IMR-90 (cell line): ENCODE results near the gene SH2D6. TPM values are rescaled to one million over a fixed set of nuclear protein-coding genes. Genes with fewer than 3 reads are reported as not detected.

ENCODE experiments used
- ATAC-seq: fragments of 200-7000 bp; cut with Tn5 transposase; 2 replicates; pipeline ENCODE4 v1.9.1; 2020; ENCODE audit warnings: low read depth, mild to moderate bottlenecking, moderate library complexity
- BruUV-seq: library from RNA; stranded (reverse); fragments of 400-500 nt; replicated peaks from 2 replicates; lab custom pipeline; 2021; lab: Mats Ljungman, UMichigan
- CTCF ChIA-PET: fragments of 300-600 bp; formaldehyde crosslinking; extraction: SDS; loops from one replicate; lab custom pipeline; 2021; ENCODE audit warnings: antibody characterized with exemption; lab: Yijun Ruan, JAX
- POLR2A ChIA-PET: fragments of 300-600 bp; sonication (Branson Sonifier 250); formaldehyde crosslinking; loops from one replicate; lab custom pipeline; 2022; ENCODE audit warnings: antibody characterized with exemption; ENCODE audit not compliant: unreplicated experiment; lab: Charles Lee
- DNase-seq: peaks from one replicate; pipeline ENCODE4 v3.0.0; 2013
- H2AFZ ChIP-seq: replicated peaks from 2 replicates; pipeline ENCODE3; 2013; ENCODE audit warnings: low read length, mild to moderate bottlenecking; ENCODE audit not compliant: poor library complexity
- H2AK5ac ChIP-seq: 2 replicates; pipeline ENCODE4 v1.6.1; 2013; ENCODE audit warnings: low read depth, low read length, inconsistent platforms
- H2AK9ac ChIP-seq: replicated peaks from 2 replicates; pipeline ENCODE3; 2013; ENCODE audit warnings: mild to moderate bottlenecking, low read depth, low read length, moderate library complexity; ENCODE audit not compliant: poor library complexity
- H2BK120ac ChIP-seq: 2 replicates; pipeline ENCODE4 v1.6.1; 2013; ENCODE audit warnings: low read depth, low read length, inconsistent platforms
- H2BK15ac ChIP-seq: 3 replicates; pipeline ENCODE4 v1.6.1; 2013; ENCODE audit warnings: low read depth, low read length, inconsistent platforms
- H2BK20ac ChIP-seq: 2 replicates; pipeline ENCODE4 v1.6.1; 2013; ENCODE audit warnings: low read depth, mild to moderate bottlenecking, inconsistent platforms, low read length, moderate library complexity
- H2BK5ac ChIP-seq: 2 replicates; pipeline ENCODE4 v1.6.1; 2013; ENCODE audit warnings: mild to moderate bottlenecking, low read depth, low read length, inconsistent platforms; ENCODE audit not compliant: poor library complexity, severe bottlenecking
- H3K14ac ChIP-seq: replicated peaks from 2 replicates; pipeline ENCODE4 v1.6.1; 2013; ENCODE audit warnings: low read depth, low read length, inconsistent platforms
- H3K18ac ChIP-seq: 2 replicates; pipeline ENCODE4 v1.6.1; 2013; ENCODE audit warnings: low read depth, low read length, control low read depth
- H3K23ac ChIP-seq: 2 replicates; pipeline ENCODE4 v1.6.1; 2013; ENCODE audit warnings: low read depth, low read length, inconsistent platforms
- H3K27ac ChIP-seq: 2 replicates; pipeline ENCODE4 v1.5.1; 2013; ENCODE audit warnings: mild to moderate bottlenecking, control low read depth, low read length; ENCODE audit not compliant: insufficient read depth
- H3K27me3 ChIP-seq: 2 replicates; pipeline ENCODE4 v1.6.1; 2013; ENCODE audit warnings: low read length; ENCODE audit not compliant: control insufficient read depth, insufficient read depth
- H3K36me3 ChIP-seq: 2 replicates; pipeline ENCODE4 v1.6.1; 2013; ENCODE audit warnings: low read length, mixed read lengths; ENCODE audit not compliant: control insufficient read depth, insufficient read depth
- H3K4ac ChIP-seq: 2 replicates; pipeline ENCODE4 v1.6.1; 2013; ENCODE audit warnings: low read depth, low read length, inconsistent platforms
- H3K4me1 ChIP-seq: 2 replicates; pipeline ENCODE4 v1.6.1; 2013; ENCODE audit warnings: low read length, mixed read lengths; ENCODE audit not compliant: control insufficient read depth, insufficient read depth
- H3K4me2 ChIP-seq: 2 replicates; pipeline ENCODE4 v1.6.1; 2013; ENCODE audit warnings: low read depth, mild to moderate bottlenecking, control low read depth, low read length, moderate library complexity
- H3K4me3 ChIP-seq: 2 replicates; pipeline ENCODE4 v1.5.1; 2013; ENCODE audit warnings: low read depth, mild to moderate bottlenecking, control low read depth, low read length, moderate library complexity; ENCODE audit not compliant: insufficient read depth
- H3K56ac ChIP-seq: 2 replicates; pipeline ENCODE4 v1.6.1; 2013; ENCODE audit warnings: low read length, inconsistent platforms; ENCODE audit not compliant: insufficient read depth; ENCODE audit errors: extremely low read depth
- H3K79me1 ChIP-seq, 2 experiments: 2 replicates each; pipeline ENCODE4 v1.6.1; 2013; ENCODE audit warnings: low read length in 2 of 2, inconsistent platforms in 1 of 2, low read depth in 1 of 2
- H3K9ac ChIP-seq: 2 replicates; pipeline ENCODE4 v1.6.1; 2013; ENCODE audit warnings: low read depth, low read length, control low read depth
- H3K9me1 ChIP-seq: 2 replicates; pipeline ENCODE4 v1.6.1; 2013; ENCODE audit warnings: low read length, inconsistent platforms; ENCODE audit not compliant: insufficient read depth
- H3K9me3 ChIP-seq: 2 replicates; pipeline ENCODE4 v1.6.1; 2013; ENCODE audit warnings: low read length; ENCODE audit not compliant: control insufficient read depth, insufficient read depth
- H4K20me1 ChIP-seq: 2 replicates; pipeline ENCODE4 v1.6.1; 2013; ENCODE audit warnings: low read length, inconsistent platforms; ENCODE audit not compliant: insufficient read depth
- H4K5ac ChIP-seq: 2 replicates; pipeline ENCODE4 v1.6.1; 2013; ENCODE audit warnings: mild to moderate bottlenecking, low read depth, low read length, control low read depth
- H4K8ac ChIP-seq, 2 experiments: 2 replicates each; pipeline ENCODE4 v1.6.1; 2013; ENCODE audit warnings: low read depth in 2 of 2, low read length in 2 of 2, control low read depth in 1 of 2, inconsistent platforms in 1 of 2
- H4K91ac ChIP-seq: 2 replicates; pipeline ENCODE4 v1.6.1; 2013; ENCODE audit warnings: low read depth, low read length, inconsistent platforms; ENCODE audit not compliant: insufficient read depth
- BHLHE40 ChIP-seq: fragments of 150-350 bp; IDR thresholded peaks from 2 replicates; pipeline ENCODE4 v1.6.1; 2016; ENCODE audit warnings: mild to moderate bottlenecking, low read depth, low read length
- WGBS, 2 experiments: methylation state at CpG; one replicate each; pipeline versions ENCODE4 v1.1.5 to v1.1.7; 2013; ENCODE audit warnings: missing lambda C conversion rate in 2 of 2; ENCODE audit not compliant: insufficient read length in 1 of 2; ENCODE audit errors: extremely low coverage in 2 of 2; 5-methylcytosine and 5-hydroxymethylcytosine counted together
- dilution Hi-C: fragments of 300-500 bp; cut with HindIII; formaldehyde crosslinking; loops from one replicate; pipeline ENCODE4 v1.14.3; 2018; ENCODE audit warnings: low sequenced_read_pairs; ENCODE audit not compliant: unreplicated experiment
- in situ Hi-C: fragments of 300-500 bp; cut with MboI; formaldehyde crosslinking; loops from 3 replicates; pipeline ENCODE4 v1.14.3; 2019; ENCODE audit warnings: low sequenced_read_pairs, inconsistent platforms, mixed read lengths
- intact Hi-C: fragments of 100-400 bp; cut with micrococcal nuclease; formaldehyde crosslinking; loops from 2 replicates; pipeline ENCODE4 v1.10.0; 2022
- polyA plus RNA-seq, 3 experiments: library from polyadenylated mRNA; depleted of rRNA; stranded (reverse); fragments of >200 nt; gene quantifications; 2 replicates each; pipeline ENCODE4 v1.2.3, GENCODE V29; 2012; ENCODE audit warnings: low replicate concordance in 1 of 3
- total RNA-seq: library from RNA; depleted of rRNA; stranded (reverse); fragments of >200 nt; gene quantifications from 2 replicates; pipeline ENCODE4 v1.2.3, GENCODE V29; 2012

SH2D6 gene
- total and polyA plus RNA-seq, 2 of the 4 experiments (the other 2 are of a cell fraction): 0.32 to 0.36 TPM

DNA sequence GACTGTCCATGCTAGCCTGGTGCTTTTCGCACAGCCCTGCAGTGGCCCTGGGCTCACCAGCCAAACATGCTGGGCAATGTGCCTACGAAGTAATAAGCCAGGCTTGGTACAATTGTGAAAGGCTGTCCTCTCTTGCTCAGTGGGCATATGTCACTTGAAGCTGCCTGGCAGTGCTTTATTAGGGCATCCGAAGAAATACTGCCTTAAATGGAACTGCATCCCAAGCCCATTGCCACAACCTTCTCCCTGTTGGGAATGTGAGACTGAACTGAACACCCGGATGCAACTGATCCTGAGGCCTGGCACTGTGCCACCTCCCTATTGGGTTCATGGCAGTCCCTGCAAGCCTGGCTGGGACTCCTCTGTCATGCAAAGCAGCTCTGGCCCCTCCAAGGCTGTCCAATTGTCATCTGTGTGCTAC is 24.2 kb upstream of the SH2D6 start:
- H3K18ac ChIP-seq: no peak overlapping the region
- H4K5ac ChIP-seq: no peak overlapping the region
- H3K27ac ChIP-seq: no peak overlapping the region
- peak overlapping the region; percentile 31; the same call in 1 of the 2 replicates for H3K23ac ChIP-seq
- H3K9me1 ChIP-seq: peaks cover 7% of the 10 kb centered on the region; the same call in 1 of the 2 replicates
- no peak overlapping the region for H4K8ac ChIP-seq
- H2AK9ac ChIP-seq: peak overlapping the region; percentile 17
- ChIA-PET CTCF (no interaction called here), POLR2A (no interaction called here)
- H2AFZ ChIP-seq: no peak overlapping the region
- H3K56ac ChIP-seq: no peak overlapping the region
- WGBS, 2 experiments: 70% methylated on average over 2 of the region's 4 CpGs; no CpG with 5 or more reads in 1 of the 2 experiments
- no peaks in the 10 kb centered on the region for H3K9me3 ChIP-seq
- intact Hi-C loops: no loop called here
- no peak overlapping the region for H2BK120ac ChIP-seq
- BruUV-seq: no TSS peak
- no peak overlapping the region for H2BK5ac ChIP-seq
- H3K4me1 ChIP-seq: peaks cover 4% of the 10 kb centered on the region
- H3K14ac ChIP-seq: 0 out of 2 replicates have a peak overlapping the region, but pooled peaks have one; percentile 3
- no peak overlapping the region for H2BK20ac ChIP-seq
- H3K4ac ChIP-seq: no peak overlapping the region
- in situ Hi-C loops: no loop called here
- H3K27me3 ChIP-seq: no peaks in the 10 kb centered on the region
- DNase-seq (no peak), ATAC-seq (no peak)
- dilution Hi-C loops: no loop called here
- no peak overlapping the region for H3K9ac ChIP-seq
- no peak overlapping the region for H3K4me2 ChIP-seq
- peaks cover 26% of the 10 kb centered on the region for H3K36me3 ChIP-seq
- no peaks in the 10 kb centered on the region; the same call in 1 of the 2 replicates for H4K20me1 ChIP-seq
- H4K91ac ChIP-seq: no peak overlapping the region
- H2BK15ac ChIP-seq: no peak overlapping the region
- no peak for TF ChIP-seq BHLHE40
- no peak overlapping the region for H3K4me3 ChIP-seq
- H3K79me1 ChIP-seq: no peaks in the 10 kb centered on the region
- no peak overlapping the region for H2AK5ac ChIP-seq
